ACHN (cell line): Measurements from ENCODE around the gene TOR4A.
"Not testable (repeated sequence)": the region's sequence is repeated elsewhere in the genome, so short reads cannot be mapped to it uniquely, and the experiment has no call there.

Source experiments
- DNase-seq: peaks from one replicate; pipeline ENCODE4 v3.0.0-alpha.2; 2015
- in situ Hi-C: cut with HindIII; loops from 2 replicates; pipeline ENCODE4 v1.10.0; 2017; ENCODE audit warnings: low sequenced_read_pairs, low pct_ligation_motif_present, low pct_unique_long_range_greater_than_20kb

The TOR4A gene

GRCh38 chr9:137250329-137251193, 27.0 kb upstream of the TOR4A start:
- no peak for DNase-seq
- in situ Hi-C loops = no loop called here

GRCh38 chr9:137251194-137251461, 26.4 kb upstream of the TOR4A start, which contains the start of gene STPG3:
Gene STPG3 (plus strand): TSS chr9:137251286. CDS start chr9:137251287, 1 bp downstream.
- in situ Hi-C loops = no loop called here
- DNase-seq = no peak

GRCh38 chr9:137251490-137252268, 25.8 kb upstream of the TOR4A start:
- no peak for DNase-seq
- in situ Hi-C loops = no loop called here

DNA sequence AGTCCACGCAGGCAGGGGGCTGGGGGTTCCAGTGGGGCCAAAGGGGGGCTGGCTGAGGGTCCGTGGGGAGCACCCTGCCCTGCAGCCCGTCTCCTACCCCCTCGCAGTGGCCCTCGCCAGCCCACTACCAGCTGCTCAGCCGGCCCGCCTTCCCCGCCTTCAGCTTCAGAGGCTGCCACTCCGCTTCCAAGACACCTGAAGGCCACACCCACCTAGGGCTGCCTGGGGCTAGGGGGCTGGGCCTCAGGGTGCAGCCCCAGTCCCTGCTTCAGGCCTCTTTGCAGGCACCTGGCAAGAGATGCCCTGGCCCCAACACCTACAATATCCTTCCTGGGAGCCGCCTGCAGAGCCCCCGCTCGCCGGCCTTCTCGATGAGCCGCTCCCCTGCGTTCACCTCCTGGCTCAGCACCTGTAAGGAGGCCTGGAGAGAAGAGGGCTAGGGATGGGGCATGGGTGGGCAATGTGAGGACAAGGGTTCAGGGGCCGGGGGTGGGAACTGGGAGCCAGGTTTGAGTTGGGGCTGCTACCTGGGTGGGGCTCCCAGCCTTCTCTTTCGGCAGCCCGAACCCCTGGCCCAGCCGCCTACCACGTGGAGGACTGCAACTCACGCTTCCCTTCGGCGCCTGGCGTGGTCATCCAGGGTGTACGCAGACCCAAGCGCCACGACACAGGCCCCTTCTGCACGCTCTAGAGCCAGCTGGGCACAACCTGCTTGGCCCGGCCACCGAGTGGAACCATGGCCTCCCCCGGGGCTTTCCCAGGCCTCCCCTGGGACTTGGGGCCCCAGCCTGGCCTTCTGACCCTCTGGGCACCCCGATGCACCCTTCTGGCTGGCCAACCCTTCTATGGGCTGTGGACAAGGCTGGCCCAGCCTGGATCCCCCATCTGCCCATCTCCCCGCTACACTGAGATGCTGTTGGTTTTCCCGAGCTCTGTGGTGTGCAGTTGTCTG, 24.7 kb upstream of the TOR4A start:
- no peak for DNase-seq
- in situ Hi-C loops = no loop called here

DNA sequence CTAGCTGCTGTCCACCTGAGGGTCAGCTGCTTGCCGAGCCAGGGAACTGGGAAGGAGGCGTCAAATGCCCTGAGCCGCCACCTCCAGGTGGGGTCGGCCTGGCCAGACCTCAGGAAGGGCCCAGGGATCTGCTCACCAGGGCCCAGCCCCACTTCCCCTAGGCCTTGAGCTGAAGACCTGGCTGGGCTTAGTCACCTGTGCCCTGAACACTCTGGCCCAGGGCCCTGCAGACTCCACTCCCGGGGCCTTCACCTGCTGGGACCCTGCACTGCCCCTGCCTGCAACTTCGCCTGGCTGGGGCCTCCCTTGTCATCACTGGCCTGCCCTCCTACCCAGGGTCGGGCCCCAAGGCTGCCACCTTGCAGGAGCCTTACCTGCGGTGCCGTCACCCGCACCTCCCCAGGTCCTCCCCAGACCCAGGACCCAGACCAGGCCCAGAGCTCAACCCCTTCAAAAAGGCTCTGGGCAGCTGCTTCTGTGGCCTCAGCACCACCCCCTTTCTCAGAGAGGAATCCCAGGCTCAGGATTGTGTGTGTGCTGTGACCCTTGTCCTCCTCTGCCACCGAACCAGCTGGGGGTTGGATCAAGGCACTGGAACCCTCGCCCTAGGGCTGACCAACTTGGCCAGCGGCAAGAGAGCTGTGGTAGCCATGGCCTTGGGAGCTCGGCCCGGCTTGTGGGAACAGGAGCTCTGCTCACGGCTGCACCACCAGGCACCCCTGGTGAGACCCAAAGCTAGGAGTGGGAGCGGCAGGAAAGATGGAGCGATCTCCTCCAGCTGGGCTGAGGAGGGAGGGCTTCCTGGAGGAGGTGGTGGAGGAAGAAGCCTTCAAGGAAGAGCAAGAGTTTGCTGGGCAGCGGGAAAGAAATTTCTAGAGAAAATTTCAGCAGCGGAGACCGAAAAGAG, 23.6 kb upstream of the TOR4A start:
- in situ Hi-C loops = no loop called here
- DNase-seq = no peak

DNA sequence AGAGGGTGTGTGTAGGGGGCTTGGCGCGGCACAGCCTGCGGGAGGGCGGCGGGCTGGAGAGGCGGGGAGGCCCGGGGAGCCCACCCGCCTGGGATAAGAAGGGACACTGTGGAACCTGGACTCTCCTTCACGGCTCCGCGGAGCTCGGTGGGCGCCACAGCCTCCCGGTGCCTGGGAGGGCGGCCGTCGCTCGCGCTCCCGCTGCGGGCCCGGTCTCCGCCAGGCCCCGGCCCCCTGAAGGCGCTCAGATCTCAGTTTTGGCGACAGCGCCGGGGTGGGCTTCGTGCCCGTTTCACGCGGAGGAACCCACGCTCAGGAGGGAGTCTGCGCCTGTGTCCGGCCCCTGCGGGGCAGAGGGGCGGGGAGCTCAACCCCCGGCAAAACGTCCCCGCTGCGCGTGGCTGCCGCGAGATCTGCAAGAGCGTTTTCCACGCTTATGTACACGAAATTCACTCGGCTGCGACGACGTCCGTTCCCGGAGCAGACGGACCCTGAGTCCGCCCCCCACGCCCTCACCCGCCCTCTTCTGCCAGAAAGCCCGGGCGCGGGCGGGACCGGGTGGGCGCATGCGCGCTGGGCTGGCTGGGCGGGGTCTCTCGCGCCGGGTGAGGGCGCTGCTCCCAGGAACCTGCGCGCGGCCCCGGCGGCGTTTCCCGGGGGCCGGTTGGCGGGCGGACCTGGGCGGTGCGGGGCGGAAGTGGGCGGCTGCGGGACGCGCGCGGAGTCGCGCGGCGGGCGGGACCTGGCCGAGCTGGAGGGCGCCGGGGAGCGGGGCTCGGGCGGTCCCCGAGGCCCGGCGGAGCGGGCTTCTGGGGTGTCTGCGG, 22.7 kb upstream of the TOR4A start, which contains the start of gene NELFB:
Gene NELFB (plus strand): TSS at position 704 of the 824 bp plus-strand sequence.
- peak; percentile 85 for DNase-seq
- in situ Hi-C loops = no loop called here

DNA sequence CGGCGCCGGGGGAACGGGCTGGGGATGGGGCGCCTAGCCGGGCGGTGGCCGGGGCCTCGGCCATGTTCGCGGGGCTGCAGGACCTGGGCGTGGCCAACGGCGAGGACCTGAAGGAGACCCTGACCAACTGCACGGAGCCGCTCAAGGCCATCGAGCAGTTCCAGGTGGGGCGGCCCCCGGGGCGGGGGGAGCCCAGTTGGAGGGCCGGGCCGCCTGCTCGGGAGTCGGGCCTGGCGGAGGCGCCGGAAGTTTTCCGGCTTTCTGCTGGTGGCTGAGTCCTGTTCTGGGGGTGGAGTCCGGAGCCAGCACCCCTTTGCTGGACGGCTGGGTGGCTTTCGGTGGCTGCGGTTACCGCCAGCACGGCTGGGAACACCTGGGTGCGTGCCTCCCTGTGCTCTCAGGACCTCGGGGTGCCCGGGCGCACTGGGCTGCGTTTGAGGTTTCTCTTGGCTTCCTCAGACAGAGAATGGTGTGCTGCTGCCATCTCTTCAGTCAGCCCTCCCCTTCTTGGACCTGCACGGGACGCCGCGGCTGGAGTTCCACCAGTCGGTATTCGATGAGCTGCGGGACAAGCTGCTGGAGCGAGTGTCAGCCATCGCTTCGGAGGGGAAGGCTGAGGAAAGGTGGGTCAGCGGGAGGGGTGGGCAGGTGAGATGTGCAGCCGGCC, 21.9 kb upstream of the TOR4A start:
- in situ Hi-C loops = no loop called here
- DNase-seq = no peak

GRCh38 chr9:137256362-137256761, 21.2 kb upstream of the TOR4A start:
- DNase-seq = no peak
- in situ Hi-C loops = no loop called here

DNA sequence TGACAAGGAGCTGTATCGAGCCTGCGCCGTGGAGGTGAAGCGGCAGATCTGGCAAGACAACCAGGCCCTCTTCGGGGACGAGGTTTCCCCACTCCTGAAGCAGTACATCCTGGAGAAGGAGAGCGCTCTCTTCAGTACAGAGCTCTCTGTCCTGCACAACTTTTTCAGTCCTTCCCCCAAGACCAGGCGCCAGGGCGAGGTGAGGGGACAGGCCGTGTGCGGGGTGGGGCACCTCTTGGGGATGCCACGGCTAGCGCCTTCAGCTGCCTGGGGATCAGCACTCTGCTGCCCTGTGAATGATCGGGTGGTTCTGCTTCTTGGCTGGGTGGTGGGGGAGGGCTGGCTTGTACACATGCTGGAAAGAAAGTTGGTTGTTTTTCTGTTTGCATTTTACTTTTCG, 20.7 kb upstream of the TOR4A start:
- no peak for DNase-seq
- in situ Hi-C loops = no loop called here

DNA sequence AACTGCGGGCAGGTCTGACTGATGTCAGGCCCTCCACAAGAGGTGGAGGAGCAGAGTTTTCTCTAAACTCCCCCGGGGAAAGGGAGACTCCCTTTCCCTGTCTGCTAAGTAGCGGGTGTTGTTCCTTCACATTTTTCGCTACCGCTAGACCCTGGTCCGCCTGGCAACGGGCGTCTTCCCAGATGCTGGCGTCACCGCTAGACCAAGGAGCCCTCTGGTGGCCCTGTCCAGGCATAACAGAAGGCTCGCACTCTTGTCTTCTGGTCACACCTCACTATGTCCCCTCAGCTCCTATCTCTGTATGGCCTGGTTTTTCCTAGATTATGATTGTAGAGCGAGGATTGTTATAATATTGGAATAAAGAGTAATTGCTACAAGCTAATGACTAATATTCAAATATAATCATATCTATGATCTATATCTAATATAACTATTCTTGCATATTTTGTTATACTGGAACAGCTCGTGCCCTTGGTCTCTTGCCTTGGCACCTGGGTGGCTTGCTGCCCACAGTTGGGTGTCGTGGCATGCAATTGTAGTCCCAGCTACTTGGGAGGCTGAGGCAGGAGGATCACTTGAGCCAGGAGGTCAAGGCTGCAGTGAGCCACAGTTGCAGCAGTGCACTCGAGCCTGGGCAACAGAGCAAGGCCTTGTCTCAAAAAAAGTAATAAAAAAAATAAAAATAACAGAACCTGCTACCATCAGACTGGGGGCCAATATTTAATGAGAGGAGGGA, 15.2 kb upstream of the TOR4A start:
- in situ Hi-C loops, DNase-seq: not testable (repeated sequence)

GRCh38 chr9:137262909-137263285, 14.6 kb upstream of the TOR4A start:
- in situ Hi-C loops = no loop called here

GRCh38 chr9:137263506-137263905, 14.0 kb upstream of the TOR4A start:
- DNase-seq = no peak
- in situ Hi-C loops = no loop called here

More at GRCh38 chr9:137262909-137263285, 14.6 kb upstream of the TOR4A start:
- DNase-seq = no peak

DNA sequence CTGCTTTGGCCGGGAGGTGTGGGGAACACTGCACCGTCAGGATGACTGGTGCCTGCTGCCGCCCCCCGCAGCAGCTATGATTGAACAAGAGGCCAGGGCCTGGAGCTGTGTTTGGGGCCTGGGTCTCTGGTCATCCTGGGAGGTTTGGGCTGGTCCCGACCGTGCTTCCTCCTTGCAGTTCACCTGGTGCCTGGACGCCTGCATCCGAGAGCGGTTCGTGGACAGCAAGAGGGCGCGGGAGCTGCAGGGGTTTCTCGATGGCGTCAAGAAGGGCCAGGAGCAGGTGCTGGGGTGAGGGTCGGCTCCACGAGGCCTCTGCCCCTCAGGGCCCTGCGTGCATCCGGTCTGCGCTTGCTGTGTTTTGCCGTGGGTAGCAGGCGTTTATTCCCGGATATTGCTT, 13.5 kb upstream of the TOR4A start:
- in situ Hi-C loops = no loop called here
- DNase-seq = no peak

GRCh38 chr9:137265496-137266161, 11.9 kb upstream of the TOR4A start:
- in situ Hi-C loops = no loop called here
- no peak for DNase-seq

- DNase-seq = no peak
- in situ Hi-C loops = no loop called here
These were observed 11.4 kb upstream of the TOR4A start for GRCh38 chr9:137266162-137266527.
